GM23338 (cell line): Measurements from ENCODE around the gene NCBP1. TPM values are rescaled to one million over a fixed set of nuclear protein-coding genes. Genes with fewer than 3 reads are reported as not detected.

Experiments used
- ATAC-seq: fragments of 200-7000 bp; cut with Tn5 transposase; 3 replicates; pipeline ENCODE4 v1.9.1; 2020
- DNase-seq: peaks from one replicate; pipeline ENCODE4 v3.0.0-alpha.2; 2015; ENCODE audit warnings: low spot score
- H2AFZ ChIP-seq: fragments of 200-600 bp; sonication (generic); 2 replicates; pipeline ENCODE4 v1.8.0; 2016; ENCODE audit warnings: antibody characterized with exemption, mild to moderate bottlenecking, moderate library complexity
- H3F3A ChIP-seq: fragments of 200-600 bp; sonication (generic); replicated peaks from 2 replicates; pipeline ENCODE4 v1.8.0; 2017; ENCODE audit warnings: antibody characterized with exemption, mixed run types, low read depth
- H3K27ac ChIP-seq: fragments of 200-600 bp; sonication (generic); 2 replicates; pipeline ENCODE4 v1.6.1; 2016; ENCODE audit warnings: low read depth
- H3K27me3 ChIP-seq: fragments of 200-600 bp; sonication (generic); 2 replicates; pipeline ENCODE4 v1.8.0; 2016; ENCODE audit warnings: mild to moderate bottlenecking, mixed run types, moderate library complexity; ENCODE audit not compliant: insufficient read depth
- H3K36me3 ChIP-seq: fragments of 200-600 bp; sonication (generic); 2 replicates; pipeline ENCODE4 v1.8.0; 2016; ENCODE audit warnings: mild to moderate bottlenecking; ENCODE audit not compliant: insufficient read depth
- H3K4me1 ChIP-seq: fragments of 200-600 bp; sonication (generic); 2 replicates; pipeline ENCODE4 v1.8.0; 2016; ENCODE audit warnings: mild to moderate bottlenecking, moderate library complexity; ENCODE audit not compliant: insufficient read depth
- H3K4me2 ChIP-seq: fragments of 200-600 bp; sonication (generic); 2 replicates; pipeline ENCODE4 v1.7.1; 2017; ENCODE audit warnings: mixed run types
- H3K4me3 ChIP-seq: fragments of 200-600 bp; sonication (generic); 2 replicates; pipeline ENCODE4 v1.6.1; 2016; ENCODE audit warnings: mixed run types
- H3K79me2 ChIP-seq: fragments of 200-600 bp; sonication (generic); replicated peaks from 2 replicates; pipeline ENCODE4 v1.8.0; 2017; ENCODE audit warnings: mild to moderate bottlenecking; ENCODE audit not compliant: insufficient read depth
- H3K9me2 ChIP-seq: fragments of 200-600 bp; sonication (generic); 2 replicates; pipeline ENCODE4 v1.8.0; 2017; ENCODE audit not compliant: insufficient read depth
- H4K20me1 ChIP-seq: fragments of 200-600 bp; sonication (generic); replicated peaks from 2 replicates; pipeline ENCODE4 v1.8.0; 2017; ENCODE audit warnings: mild to moderate bottlenecking; ENCODE audit not compliant: insufficient read depth
- H3K27ac Mint-ChIP-seq: 2 replicates; pipeline ENCODE4 v1.8.0; 2020; ENCODE audit warnings: inconsistent platforms, mild to moderate bottlenecking, moderate library complexity, mixed read lengths
- H3K27me3 Mint-ChIP-seq: 3 replicates; pipeline ENCODE4 v1.8.0; 2022; ENCODE audit warnings: low read depth, mild to moderate bottlenecking, moderate library complexity, mixed read lengths, inconsistent platforms; ENCODE audit not compliant: insufficient read depth, poor library complexity
- H3K36me3 Mint-ChIP-seq: 3 replicates; pipeline ENCODE4 v1.8.0; 2021; ENCODE audit warnings: low read depth, mild to moderate bottlenecking, inconsistent platforms, moderate library complexity, mixed read lengths
- H3K4me1 Mint-ChIP-seq: 3 replicates; pipeline ENCODE4 v1.8.0; 2020; ENCODE audit warnings: mild to moderate bottlenecking, inconsistent platforms, mixed read lengths
- H3K4me3 Mint-ChIP-seq: 3 replicates; pipeline ENCODE4 v1.8.0; 2021; ENCODE audit warnings: moderate library complexity, mild to moderate bottlenecking, inconsistent platforms, mixed read lengths
- H3K9me3 Mint-ChIP-seq: 3 replicates; pipeline ENCODE4 v1.8.0; 2020; ENCODE audit warnings: moderate library complexity, mild to moderate bottlenecking, inconsistent platforms, mixed read lengths
- CREB1 ChIP-seq: fragments of 250-450 bp; sonication (Bioruptor Pico); IDR thresholded peaks from 2 replicates; pipeline ENCODE4 v1.5.0; 2020; ENCODE audit warnings: low read depth, mild to moderate bottlenecking, moderate library complexity
- CTCF ChIP-seq, 2 experiments: fragments of 200-600 bp in 1 of 2; sonication (generic) in 1 of 2; conservative IDR thresholded peaks; 2 replicates each; pipeline versions ENCODE4 v1.5.1 to v1.6.1; 2016 to 2017; ENCODE audit warnings: antibody characterized with exemption in 2 of 2, low read depth in 2 of 2, mild to moderate bottlenecking in 2 of 2, moderate library complexity in 1 of 2
- ETS1 ChIP-seq: IDR thresholded peaks from 2 replicates; pipeline ENCODE4 v1.6.1; 2016; ENCODE audit warnings: antibody characterized with exemption
- EZH2 ChIP-seq: fragments of 200-600 bp; sonication (generic); IDR thresholded peaks from one replicate; pipeline ENCODE4 v1.8.0; 2017; ENCODE audit warnings: antibody characterized with exemption, mild to moderate bottlenecking, low read depth; ENCODE audit not compliant: unreplicated experiment
- EZH2phosphoT487 ChIP-seq: fragments of 200-600 bp; sonication (generic); IDR thresholded peaks from one replicate; pipeline ENCODE4 v1.8.1; 2018; ENCODE audit warnings: antibody characterized with exemption; ENCODE audit not compliant: unreplicated experiment
- JUNB ChIP-seq: IDR thresholded peaks from one replicate; pipeline ENCODE4 v1.6.1; 2016; ENCODE audit warnings: antibody characterized with exemption; ENCODE audit not compliant: unreplicated experiment
- NANOG ChIP-seq: IDR thresholded peaks from 2 replicates; pipeline ENCODE4 v1.6.1; 2016; ENCODE audit warnings: antibody characterized with exemption, borderline replicate concordance
- POLR2AphosphoS5 ChIP-seq: IDR thresholded peaks from 2 replicates; pipeline ENCODE4 v1.6.1; 2016; ENCODE audit warnings: antibody characterized with exemption, low read depth
- REST ChIP-seq: IDR thresholded peaks from one replicate; pipeline ENCODE4 v1.6.1; 2018; ENCODE audit warnings: antibody characterized with exemption; ENCODE audit not compliant: unreplicated experiment
- STAT1 ChIP-seq: IDR thresholded peaks from one replicate; pipeline ENCODE4 v1.6.1; 2016; ENCODE audit warnings: antibody characterized with exemption; ENCODE audit not compliant: unreplicated experiment
- ZNF114 ChIP-seq: fragments of 250-450 bp; sonication (Bioruptor Pico); IDR thresholded peaks from 2 replicates; pipeline ENCODE4 v1.5.0; 2020; ENCODE audit warnings: mild to moderate bottlenecking, moderate library complexity
- ZNF331 ChIP-seq: fragments of 250-450 bp; sonication (Bioruptor Pico); IDR thresholded peaks from 2 replicates; pipeline ENCODE4 v1.5.0; 2020; ENCODE audit warnings: low read depth, mild to moderate bottlenecking, moderate library complexity
- ZNF462 ChIP-seq: fragments of 250-450 bp; sonication (Bioruptor Pico); IDR thresholded peaks from 2 replicates; pipeline ENCODE4 v1.5.0; 2020; ENCODE audit warnings: mild to moderate bottlenecking, moderate library complexity
- polyA plus RNA-seq: library from polyadenylated mRNA; unstranded; fragments of >200 nt; fragmentation: Nextera tagmentation; extraction: Ambion mirVana; gene quantifications from 2 replicates; pipeline ENCODE4 v1.2.1, GENCODE V29; 2016
- total RNA-seq: library from RNA; depleted of rRNA; stranded (reverse); fragments of >200 nt; shearing (Covaris generic); gene quantifications from 2 replicates; pipeline ENCODE4 v1.2.3, GENCODE V29; 2014

Gene NCBP1
- total and polyA plus RNA-seq, 2 experiments from 2014 or later, result 43.9 to 60.2 TPM

- Mint-ChIP-seq H3K27me3 (peaks cover 2% of the 10 kb centered on the region), H3K4me1 (peaks cover 2% of the 10 kb centered on the region; the same call in 1 of the 3 replicates), H3K4me3 (no peak overlapping the region), H3K36me3 (peaks cover 3% of the 10 kb centered on the region; the same call in 1 of the 3 replicates), H3K9me3 (no peaks in the 10 kb centered on the region), H3K27ac (no peak overlapping the region)
- H2AFZ ChIP-seq, result no peak overlapping the region
- H3K4me1 ChIP-seq, result no peaks in the 10 kb centered on the region
- DNase-seq, result no peak
- H3K27me3 ChIP-seq, result peaks cover 5% of the 10 kb centered on the region; the same call in 1 of the 2 replicates
- H3K4me2 ChIP-seq, result no peak overlapping the region
- no peak overlapping the region for H3K27ac ChIP-seq
- no peaks in the 10 kb centered on the region for H3F3A ChIP-seq
- no peaks in the 10 kb centered on the region for H3K79me2 ChIP-seq
- TF ChIP-seq ZNF114 (CRISPR knock-in tag) (no peak), EZH2phosphoT487 (no peak), NANOG (no peak), STAT1 (no peak), CTCF (conservative IDR thresholded peaks at IDR 0.05; ENCODE audit: low read depth in 2 of 2) (no peak), CREB1 (CRISPR knock-in tag) (no peak), POLR2AphosphoS5 (no peak), ZNF462 (CRISPR knock-in tag) (no peak), REST (no peak), ZNF331 (CRISPR knock-in tag) (no peak), EZH2 (no peak), ETS1 (no peak), JUNB (no peak)
- no peaks in the 10 kb centered on the region for H3K36me3 ChIP-seq
- no peaks in the 10 kb centered on the region for H3K9me2 ChIP-seq
- no peak for ATAC-seq
- H4K20me1 ChIP-seq, result no peaks in the 10 kb centered on the region; the same call in none of the 2 replicates
- H3K4me3 ChIP-seq, result no peak overlapping the region
These were observed 56.0 kb downstream of the NCBP1 start for GRCh38 chr9:97689401-97690180.
